ENCODE measurements around the gene FXYD7.

DNA sequence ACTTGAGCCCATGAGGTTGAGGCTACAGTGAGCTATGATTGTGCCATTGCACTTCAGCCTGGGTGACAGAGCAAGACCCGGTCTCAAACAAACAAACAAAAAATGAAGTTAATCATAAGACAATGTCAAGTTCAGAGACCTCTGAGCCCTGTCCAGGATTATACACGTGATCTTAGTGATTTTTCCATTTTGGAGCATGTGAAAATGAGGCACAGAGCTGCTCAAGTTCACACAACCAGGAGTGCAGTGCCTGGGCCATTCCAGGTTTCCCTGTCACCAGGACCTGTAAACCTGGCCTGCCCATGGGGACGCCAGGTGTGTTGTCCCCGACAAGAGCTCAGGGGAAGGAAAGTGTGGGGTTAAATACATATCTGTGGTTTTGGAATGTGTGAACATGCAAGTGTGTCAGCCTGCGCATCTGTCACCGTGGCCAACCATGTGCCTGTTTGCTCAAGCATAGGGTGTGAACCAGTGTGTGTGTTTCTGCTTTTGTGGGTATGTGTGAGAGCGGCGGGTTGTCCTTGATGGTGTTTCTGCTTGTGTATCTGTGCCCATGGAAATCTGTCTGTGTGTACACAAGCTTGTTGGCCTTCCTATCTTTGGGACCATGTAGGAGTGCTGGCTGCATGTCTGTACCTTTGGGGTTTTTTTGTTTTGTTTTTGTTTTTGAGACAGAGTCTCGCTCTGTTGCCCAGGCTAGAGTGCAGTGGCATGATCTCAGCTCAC lies 5.9 kb upstream of the FXYD7 start:
- TF ChIP-seq, protein P1, sequence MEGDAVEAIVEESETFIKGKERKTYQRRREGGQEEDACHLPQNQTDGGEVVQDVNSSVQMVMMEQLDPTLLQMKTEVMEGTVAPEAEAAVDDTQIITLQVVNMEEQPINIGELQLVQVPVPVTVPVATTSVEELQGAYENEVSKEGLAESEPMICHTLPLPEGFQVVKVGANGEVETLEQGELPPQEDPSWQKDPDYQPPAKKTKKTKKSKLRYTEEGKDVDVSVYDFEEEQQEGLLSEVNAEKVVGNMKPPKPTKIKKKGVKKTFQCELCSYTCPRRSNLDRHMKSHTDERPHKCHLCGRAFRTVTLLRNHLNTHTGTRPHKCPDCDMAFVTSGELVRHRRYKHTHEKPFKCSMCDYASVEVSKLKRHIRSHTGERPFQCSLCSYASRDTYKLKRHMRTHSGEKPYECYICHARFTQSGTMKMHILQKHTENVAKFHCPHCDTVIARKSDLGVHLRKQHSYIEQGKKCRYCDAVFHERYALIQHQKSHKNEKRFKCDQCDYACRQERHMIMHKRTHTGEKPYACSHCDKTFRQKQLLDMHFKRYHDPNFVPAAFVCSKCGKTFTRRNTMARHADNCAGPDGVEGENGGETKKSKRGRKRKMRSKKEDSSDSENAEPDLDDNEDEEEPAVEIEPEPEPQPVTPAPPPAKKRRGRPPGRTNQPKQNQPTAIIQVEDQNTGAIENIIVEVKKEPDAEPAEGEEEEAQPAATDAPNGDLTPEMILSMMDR (conservative IDR thresholded peaks at IDR 0.05 in 1 of 2, IDR thresholded peaks at IDR 0.05 in 1 of 2; ENCODE audit: low read depth in 1 of 2, low read length in 2 of 2): no peak
- TF ChIP-seq EZH2 (IDR thresholded peaks at IDR 0.05; ENCODE audit: low read length, missing control alignments): no peak

Data from fibroblast of lung (primary cell).